ENCODE results near the gene WASF2.

GRCh38 chr1:27418326-27419185, 71.4 kb downstream of the WASF2 start:
- TF ChIP-seq CTCF (IDR thresholded peaks at IDR 0.05; ENCODE audit: insufficient read depth, low read length): no peak
- no peak for TF ChIP-seq GABPA (IDR thresholded peaks at IDR 0.05; ENCODE audit: low read depth)
- TF ChIP-seq POLR2AphosphoS5 (IDR thresholded peaks at IDR 0.05; ENCODE audit: low read depth): no peak
- TF ChIP-seq REST (IDR thresholded peaks at IDR 0.05; ENCODE audit: insufficient replicate concordance, low read depth): no peak
